Suprapubic skin (tissue), 4 donors: ENCODE measurements around the gene CRB2.

Experiments used
- POLR2A ChIP-seq, 2 donors: fragments of 450-650 bp; IDR thresholded peaks; one replicate each; pipeline ENCODE4 v1.6.1; 2017; ENCODE audit warnings: antibody characterized with exemption in 2 of 2, mild to moderate bottlenecking in 2 of 2, moderate library complexity in 2 of 2
- POLR2AphosphoS5 ChIP-seq, 3 donors: sonication (generic); formaldehyde crosslinking; IDR thresholded peaks; one replicate each; pipeline ENCODE4 v1.6.1; 2017; ENCODE audit warnings: antibody characterized with exemption in 3 of 3
- TF ChIP-seq, protein P1 (sequence below), 2 donors: fragments of 200-600 bp in 1 of 2; fragments of 450-650 bp in 1 of 2; sonication (generic) in 1 of 2; IDR thresholded peaks; one replicate each; pipeline ENCODE4 v1.5.1; 2016 to 2019; ENCODE audit warnings: antibody characterized with exemption in 2 of 2, mild to moderate bottlenecking in 1 of 2, moderate library complexity in 1 of 2

GRCh38 chr9:123315635-123316034 is 40.4 kb upstream of the CRB2 start:
- TF ChIP-seq, protein P1, sequence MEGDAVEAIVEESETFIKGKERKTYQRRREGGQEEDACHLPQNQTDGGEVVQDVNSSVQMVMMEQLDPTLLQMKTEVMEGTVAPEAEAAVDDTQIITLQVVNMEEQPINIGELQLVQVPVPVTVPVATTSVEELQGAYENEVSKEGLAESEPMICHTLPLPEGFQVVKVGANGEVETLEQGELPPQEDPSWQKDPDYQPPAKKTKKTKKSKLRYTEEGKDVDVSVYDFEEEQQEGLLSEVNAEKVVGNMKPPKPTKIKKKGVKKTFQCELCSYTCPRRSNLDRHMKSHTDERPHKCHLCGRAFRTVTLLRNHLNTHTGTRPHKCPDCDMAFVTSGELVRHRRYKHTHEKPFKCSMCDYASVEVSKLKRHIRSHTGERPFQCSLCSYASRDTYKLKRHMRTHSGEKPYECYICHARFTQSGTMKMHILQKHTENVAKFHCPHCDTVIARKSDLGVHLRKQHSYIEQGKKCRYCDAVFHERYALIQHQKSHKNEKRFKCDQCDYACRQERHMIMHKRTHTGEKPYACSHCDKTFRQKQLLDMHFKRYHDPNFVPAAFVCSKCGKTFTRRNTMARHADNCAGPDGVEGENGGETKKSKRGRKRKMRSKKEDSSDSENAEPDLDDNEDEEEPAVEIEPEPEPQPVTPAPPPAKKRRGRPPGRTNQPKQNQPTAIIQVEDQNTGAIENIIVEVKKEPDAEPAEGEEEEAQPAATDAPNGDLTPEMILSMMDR (IDR thresholded peaks at IDR 0.05) = no peak
- TF ChIP-seq POLR2AphosphoS5 (IDR thresholded peaks at IDR 0.05) (no peak), POLR2A (IDR thresholded peaks at IDR 0.05) (no peak)
